Endometrium (tissue), 2 donors: ENCODE data around the gene SEC14L1.

ENCODE experiments used
- FAIRE-seq: peaks from 2 replicates; lab custom pipeline; 2012; peaks lifted over from hg19 to GRCh38; lab: Jason Lieb, UNC
- donor health status: control.
- donor health status: control.

The SEC14L1 gene

DNA sequence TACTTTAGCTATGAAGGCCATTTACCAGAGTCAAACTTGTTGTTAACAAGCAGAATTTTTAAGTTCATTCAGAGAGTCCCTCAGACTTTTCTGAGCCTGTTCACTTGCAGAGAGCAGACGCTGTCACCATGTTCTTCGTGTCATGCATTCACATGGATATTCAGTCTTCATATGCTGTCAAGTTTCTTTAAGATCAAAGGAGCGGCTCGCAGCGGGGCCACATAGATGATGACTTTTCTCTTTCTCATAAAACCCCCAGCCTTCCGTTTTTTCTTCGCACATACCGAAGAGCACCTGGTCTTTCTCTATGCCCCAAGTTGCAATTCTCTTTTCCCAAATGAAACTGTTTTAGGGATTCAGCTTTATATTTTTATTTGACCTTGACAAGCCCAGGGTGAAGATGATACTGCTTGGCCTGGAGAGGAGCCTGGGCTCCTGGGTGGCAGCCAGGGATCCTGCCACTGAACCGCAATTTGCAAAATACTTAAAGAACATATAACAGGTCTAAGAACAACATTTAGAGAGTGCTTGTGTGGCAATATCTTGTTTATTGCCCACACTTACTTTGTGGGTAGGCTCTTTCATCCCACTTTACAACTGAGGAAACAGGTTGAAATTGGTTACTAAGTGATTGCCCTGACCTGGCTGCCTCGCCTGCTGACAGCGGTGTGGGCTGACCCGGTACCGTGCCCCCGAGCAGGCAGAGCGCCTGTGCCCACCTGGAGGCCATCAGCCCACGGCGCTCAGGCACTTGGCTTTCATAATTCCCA is 22.9 kb downstream of the SEC14L1 start:
- FAIRE-seq = no peak

DNA sequence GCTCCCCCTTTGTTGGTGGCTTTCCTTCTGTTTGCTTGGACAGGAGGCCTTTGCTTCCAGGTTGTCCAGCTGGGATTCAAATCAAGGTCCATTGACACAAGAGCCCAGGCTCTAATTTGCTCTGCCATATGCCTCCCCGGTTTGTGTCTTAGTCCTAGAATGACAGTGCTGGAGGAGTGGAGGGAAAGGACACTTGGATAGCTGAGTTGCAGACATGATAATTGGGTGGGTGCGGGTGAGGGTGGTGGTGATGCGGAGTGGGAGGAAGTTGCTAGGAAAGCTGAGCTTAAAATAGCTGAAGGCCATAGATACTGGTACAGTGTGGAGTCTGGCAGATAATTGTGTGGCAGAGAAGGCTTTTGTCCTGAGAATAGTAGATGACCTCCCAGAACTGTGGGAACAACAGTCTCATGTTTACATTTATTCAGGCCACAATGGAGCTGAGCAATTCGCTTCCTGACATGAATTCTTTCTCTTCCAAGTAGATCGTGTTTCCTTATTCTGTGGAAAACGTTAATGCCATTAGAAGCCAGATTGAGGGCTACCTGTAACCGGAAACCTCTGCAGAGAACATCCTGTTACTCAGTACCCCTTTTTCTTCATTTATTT is 23.8 kb downstream of the SEC14L1 start:
- no peak for FAIRE-seq

DNA sequence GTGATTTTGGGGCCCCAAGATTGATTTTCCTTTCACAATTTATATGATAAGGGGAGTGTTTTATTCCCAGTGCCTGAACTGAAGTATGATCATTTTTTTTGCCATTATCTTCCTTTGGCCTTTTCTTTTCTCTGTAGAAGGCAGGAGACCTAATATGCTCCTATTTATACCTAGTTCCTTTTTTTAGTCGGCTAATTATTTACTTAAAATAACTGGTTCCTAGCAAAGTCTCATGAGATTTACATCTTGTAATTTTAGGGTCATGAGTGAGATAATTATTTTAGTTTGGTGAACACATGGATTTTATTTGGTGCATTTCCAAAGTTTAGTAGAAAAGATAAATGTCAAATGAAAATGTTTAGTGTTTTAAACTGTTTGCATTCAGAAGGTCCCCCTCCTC is 24.8 kb downstream of the SEC14L1 start:
- FAIRE-seq = peak; percentile 37

DNA sequence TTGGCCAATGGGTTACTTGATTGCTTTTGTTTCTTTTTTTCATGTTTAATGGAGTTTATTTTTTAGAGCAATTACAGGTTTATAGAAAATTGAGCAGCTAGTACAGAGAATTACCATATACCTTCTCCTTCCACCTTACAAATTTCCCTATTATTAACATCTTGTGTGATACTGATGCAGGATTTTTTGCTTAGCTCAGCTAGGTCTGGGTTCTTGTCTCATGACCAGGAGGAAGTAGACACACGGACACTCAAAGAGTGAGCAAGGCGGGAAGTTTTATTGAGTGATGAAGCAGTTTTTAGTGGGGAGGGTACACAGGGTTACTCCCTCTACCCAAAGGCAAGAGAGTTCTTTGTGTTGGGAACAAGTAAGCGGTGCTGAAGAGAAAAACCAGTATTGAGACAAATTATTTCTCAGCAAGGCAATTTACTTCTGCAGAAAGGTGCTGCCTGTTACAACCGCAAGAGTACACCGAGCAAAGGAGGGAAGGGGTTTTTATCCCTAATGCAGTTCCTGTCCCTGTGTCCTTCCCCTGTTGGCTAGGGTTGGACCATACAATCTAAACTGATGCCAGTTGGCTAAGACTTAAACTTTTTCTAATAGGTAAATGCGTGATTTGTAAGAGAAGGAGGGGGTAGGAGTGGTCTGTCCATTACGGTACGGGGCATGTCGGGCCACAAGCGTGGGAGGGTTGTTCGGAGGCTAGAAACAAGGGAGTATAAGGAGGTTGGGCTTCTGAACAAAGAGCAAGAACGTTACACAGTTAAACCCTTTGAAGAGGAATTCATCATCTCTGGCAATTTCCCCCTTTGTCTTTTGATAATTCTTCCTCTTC is 26.9 kb downstream of the SEC14L1 start:
- FAIRE-seq = no peak

DNA sequence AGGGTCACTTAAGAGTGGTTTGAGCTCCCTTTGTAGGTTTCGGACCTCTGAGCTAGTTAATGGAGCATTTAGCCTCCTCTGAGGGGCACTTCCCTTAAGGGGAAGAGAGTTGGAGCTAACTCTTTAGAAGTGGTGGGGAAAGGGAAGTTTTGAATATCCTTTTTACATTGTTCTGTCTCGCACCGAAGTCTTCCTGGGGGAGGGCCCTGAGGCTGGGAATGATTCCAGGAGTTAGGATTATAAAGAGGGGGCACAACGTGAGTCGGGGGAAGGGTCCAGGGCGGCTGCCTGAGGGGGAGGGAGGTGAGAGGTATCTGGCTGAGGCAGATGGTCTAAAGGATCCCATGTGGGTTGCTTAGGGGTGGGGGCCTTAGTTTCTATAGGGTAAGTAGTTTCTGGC is 32.3 kb downstream of the SEC14L1 start:
- FAIRE-seq = no peak

DNA sequence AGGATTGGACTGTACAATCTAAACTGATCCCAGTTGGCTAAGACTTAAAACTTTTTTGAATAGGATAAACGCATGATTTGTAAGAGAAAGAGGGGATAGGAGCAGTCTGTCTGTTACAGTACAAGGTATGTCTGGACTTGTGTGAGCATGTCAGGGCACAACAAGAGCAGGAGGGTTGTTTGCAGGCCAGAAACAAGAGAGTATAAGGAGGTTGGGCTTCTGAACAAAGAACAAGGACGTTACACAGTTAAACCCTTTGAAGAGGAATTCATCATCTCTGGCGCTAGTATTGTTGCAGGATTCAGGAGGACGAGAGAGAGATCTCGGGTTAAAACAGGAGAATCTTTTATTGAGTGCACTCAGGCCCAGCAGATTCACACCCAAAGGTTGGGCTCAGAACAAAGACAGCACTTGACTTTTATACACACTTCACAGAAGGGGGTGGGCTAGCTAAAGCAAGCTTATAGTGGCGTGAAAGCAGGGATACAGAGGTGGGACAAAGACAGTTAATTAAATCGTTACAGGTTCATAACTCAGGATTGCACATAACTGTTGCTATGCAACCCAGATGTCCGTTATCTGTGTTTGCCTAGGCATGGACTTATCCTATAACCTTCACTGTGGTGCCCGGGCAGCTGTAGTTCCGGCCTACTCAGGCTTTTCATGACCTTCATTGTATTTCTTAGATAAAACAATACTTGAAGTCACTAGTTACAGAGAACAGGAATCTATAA is 34.3 kb downstream of the SEC14L1 start:
- FAIRE-seq = no peak

DNA sequence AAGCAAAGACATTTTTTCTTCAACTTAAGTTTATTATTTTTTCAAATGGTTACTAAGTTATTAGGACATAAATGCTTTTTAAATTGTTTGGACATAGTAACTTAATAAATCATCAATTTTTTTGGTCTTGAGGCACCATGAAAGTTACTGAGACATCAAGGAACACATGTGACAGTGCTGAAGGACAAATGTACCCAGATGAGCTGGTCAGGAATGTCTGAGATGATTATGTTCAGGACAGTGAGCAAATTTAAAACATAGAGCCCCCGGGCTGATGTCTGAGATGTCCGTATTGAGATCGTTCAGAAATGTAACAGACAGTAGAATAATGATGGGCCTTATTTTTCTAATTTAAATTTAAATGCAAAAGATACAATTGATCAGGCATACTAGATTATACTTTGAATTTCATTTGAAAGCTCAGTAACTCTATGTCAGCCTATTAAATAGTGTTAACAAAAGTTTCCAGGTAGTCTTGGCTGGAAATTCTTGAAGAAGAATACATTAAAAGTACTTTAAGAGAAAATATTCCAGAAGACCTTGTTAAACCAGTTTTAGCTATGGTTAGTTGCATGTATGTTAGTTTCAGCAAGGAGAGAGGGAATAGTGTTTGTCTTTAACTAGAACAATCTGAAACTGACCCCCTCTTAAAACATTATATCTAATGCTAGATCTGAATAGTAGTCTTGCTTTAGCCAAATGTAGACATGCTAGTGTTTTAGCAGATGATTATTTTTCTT is 36.4 kb downstream of the SEC14L1 start:
- no peak for FAIRE-seq

DNA sequence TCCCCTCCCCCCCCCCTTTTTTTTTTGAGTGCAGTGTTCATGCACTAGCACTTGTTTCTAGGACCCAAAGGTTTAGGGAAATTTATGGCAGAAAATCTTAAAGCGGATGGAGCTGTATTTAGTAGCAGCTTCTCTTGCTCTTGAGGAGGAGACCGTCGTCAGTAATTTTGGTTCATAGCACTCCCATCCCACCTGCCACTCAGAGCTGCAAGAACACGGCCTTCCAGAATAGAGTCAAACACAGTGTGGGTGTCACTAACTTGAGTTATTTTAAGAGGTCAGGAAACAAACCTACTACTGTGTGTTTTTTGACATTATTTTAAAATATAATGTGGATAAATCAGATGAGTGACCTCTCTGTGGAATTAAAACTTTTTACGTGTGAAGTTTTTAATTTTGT is 37.3 kb downstream of the SEC14L1 start:
- no peak for FAIRE-seq

DNA sequence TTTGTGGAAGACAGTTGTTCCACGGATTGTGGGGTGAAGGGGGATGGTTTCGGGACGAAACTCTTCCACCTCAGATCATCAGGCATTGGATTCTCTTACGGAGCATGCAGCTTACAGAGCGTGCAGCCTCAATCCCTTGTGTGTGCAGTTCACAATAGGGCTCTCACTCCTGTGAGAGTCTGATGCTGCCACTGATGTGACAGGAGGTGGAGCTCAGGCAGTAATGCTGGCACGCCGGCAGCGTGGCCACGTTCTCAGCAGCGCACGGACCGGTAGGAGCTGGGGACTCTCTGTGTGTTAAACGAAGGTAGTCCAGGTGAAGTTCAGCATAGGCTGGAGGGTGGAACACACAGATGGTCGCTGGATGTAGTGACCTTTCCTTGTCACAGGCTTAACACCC is 37.8 kb downstream of the SEC14L1 start:
- FAIRE-seq = no peak

DNA sequence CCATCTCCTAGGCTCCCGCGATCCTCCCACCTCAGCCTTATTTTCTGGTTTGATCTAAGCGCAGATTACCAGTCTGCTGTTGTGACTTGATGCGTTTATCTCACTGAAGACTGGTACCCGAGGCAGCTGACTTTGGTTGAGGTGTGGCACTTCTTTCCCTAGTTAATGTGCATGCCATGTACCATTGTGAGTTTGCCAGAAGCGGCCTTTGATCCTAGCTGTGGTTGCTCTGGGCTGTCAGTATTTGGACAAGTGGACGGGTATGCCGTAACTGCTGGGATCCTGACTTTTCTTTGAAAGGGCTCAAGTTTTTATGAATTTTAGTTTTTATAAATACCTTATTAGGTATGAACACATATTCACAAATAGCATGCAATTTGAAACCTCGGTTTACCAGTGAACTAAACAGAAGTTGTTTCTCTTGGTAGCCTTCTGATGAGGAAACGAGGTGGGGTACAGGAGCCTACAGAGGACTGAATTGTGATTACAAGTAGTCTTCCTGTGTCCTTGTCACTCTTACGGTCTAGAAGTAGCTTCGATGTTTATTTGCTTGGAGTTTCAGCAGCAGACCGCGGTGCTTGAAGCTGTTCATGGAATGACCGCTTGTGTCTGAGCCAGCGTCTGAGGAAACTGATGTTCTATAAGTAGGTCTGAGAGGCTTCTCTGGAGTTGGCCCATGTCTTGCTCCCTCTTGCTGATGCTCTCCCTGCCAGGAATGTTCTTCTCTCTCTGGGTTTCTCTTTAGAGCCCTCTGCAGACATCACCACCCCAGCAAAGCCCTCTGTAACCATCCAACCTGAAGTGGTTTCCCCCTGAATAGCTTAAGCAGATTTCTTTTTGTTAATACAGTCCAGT is 40.0 kb downstream of the SEC14L1 start:
- no peak for FAIRE-seq

DNA sequence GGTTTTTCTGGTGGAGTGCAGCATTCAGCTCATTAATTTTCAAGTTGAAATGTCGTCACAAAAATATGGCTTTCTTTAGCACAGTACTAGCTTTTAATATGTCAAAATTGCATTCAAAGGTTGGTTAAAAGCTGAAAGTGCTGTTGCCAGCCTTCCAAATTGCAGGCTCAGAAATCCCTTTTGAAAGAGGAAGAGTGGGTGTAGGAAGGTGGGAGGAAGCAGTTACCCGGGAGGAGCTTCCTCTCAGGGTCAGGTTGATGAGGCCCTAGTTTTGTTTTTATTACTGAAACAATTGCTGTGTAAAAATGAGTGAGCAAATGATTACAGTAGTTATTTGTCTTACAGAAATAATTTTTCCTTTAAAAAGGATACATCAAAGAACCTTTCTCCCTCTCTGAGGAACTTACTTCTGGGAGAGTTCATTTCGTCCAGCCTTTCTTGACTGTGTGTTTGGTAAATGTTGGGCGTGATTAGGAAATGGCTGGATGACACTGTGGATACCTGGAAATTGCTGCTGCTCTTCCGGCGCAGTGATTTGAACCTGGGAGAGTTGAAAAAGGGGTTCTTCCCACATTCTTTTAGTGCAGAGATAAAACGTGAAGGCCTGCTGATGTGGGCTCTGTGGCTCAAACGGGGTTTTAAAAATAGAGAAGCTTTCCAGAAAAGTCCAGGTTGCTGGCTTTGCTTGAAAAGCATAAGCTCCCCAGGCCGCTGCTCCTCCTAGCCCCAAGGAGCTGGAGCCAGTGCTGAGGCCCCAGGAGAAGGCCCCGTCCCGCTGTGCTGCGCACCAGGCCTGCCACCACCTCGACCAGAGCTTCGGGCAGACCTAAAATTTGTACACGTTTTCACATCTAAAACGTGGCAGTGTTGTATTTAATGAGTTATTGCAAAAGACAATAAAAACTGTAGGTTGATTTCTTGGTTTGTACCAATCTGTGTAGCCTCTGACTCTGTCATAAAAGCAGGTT is 41.7 kb downstream of the SEC14L1 start:
- no peak for FAIRE-seq

DNA sequence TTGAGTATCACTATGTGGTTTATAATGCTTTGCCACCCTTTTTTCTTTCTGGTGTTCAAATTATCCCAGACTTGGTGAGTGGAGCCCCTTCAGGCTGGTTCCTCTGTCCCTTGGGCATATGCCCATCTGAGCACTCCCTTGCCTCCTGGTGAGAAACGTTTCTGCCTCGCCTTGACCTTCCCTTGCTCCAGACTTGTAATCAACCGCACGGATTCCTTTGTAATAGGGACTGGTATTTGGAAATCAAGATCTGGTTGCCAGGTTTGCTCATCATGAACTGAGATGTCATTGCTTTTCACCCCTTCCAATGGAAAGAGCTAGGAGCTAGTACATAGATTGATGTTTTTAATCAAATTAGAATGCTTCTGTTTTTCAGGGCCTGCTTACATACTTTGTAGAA is 43.7 kb downstream of the SEC14L1 start:
- no peak for FAIRE-seq

DNA sequence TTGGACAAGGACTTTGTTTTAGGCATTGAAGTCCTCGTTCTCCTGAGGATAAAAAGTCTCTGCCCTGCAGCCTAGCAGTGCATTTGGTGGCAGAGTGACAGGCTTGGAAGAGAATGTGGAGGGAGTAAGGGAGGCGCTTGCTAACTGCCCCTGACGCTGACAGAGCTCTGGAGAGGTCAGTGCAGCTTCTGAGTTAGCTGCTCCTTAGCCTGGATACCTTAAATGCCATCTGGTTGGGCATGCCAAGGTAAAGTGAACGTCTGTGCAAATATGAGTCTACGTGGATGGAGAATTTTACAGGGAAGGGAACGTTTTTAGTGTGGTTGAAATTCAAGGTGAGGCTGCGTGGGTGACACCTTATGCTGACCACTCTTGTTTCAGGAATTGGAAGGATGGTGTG is 44.4 kb downstream of the SEC14L1 start:
- no peak for FAIRE-seq

DNA sequence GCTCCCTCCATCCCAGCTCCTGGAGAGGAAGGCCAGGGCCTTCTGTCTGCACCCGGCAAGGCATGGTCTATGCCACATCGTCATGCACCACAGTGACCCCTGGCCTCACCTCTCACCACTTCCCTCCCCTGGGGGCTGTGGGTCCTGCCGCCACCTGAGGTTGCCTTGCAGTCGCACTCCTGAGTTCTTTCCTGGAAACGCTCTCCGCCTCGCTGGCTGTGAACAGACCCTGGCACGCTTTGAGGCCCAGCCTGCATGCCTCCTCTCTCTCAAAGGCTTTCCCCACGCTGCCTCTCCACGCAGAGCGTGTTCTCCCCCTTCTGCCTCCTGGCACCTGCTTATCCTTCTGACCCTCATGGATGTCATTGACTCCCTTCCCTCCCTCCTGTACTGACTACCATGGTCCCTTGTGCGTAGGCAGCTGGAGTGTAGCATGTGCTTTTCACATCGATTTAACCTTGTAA is 45.4 kb downstream of the SEC14L1 start:
- no peak for FAIRE-seq

DNA sequence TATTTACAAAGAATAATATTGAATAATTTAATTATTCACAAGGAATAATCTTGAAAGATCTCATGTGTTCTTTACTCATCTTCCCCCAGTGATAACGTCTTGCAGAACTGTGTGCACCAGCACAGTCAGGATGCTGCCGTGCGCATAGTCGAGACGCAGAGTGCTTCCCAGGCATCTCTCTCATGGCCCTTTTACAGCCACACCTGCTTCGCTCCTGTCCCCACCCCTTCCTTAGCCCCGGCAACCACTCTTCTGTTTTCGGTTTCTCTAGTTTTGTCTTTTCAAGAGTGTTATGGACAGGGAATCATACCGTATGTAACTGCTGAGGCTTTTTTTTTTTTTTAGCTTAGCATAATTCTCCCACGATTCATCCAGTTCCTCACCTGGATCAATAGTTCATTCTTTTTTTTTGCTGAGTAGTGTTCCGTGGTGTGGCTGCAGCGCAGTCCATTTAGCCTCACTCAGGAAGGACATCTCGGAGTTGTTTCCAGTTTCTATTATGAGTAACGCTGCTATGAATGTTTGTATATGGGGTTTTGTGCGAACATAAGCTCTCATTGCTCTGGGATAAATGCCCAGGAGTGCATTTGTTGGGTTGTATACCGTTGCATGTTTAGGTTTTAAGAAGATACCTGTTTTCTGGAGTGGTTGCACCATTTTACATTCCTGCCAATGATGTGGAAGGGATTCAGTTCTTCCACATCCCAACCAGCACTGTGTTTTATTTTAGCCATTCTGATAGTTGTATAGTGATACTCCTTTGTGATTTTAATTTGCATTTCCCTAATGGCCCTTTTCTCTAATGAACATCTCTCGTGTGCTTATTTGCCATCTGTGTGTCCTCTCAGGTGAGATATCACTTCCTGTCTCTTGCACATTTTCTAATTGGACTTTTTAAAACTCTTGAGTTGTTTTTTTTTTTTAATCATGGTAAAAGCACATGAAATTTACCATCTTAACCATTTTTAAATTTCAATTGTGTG is 47.6 kb downstream of the SEC14L1 start:
- FAIRE-seq = no peak

DNA sequence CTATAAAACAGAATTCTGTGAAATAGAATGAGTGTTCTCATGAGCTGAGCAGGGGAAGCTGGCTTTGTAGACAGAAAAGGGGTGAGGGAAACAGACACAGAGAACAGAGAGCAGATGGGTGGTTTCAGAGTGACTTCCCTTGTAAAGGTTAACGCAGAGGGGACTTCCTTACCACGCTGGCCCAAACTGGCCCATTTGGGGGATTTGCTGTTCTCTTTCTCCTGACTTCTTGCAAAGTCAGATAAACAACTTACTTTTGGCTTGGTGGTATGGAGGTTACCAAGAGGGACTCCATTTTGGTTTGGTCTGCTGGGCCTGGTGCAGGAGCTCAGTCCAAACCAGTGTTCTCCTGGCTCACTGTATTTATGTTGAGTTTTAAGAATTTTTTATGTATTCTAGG is 48.4 kb downstream of the SEC14L1 start:
- FAIRE-seq = no peak

DNA sequence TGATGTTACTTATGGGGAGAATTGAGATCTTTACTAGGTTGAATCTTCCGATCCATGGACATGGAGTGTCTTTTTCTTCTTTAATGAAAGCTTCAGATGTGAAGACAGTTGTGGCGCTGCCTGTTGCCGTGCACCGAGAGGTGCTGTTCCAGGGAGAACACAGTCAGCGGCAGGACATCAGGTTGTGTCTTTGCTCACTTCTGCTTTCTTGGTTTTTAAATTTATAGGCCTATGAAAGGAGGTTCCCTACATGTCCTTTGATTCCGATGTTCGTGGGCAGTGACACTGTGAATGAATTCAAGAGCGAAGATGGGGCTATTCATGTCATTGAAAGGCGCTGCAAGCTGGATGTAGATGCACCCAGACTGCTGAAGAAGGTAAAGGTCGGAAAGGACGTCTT is 49.8 kb downstream of the SEC14L1 start:
- no peak for FAIRE-seq

DNA sequence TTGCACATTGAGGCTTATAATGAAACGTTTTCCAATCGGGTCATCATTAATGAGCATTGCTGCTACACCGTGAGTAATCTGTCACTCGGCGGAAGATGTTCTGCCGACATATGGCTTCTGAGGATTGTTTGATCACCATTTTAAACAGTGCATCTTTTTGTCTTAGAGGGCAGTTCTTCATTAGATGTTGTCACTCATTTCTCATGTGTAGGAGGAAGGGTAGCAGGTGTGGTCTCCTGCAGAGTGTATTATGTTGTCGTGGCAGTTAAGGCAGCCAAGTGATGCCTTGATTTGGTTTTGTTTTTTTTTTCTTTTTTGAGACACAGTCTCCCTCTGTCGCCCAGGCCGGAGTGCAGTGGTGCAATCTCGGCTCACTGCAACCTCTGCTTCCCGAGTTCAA is 50.5 kb downstream of the SEC14L1 start:
- FAIRE-seq = no peak
